Left cardiac atrium (tissue), 4 donors: Measurements from ENCODE around the gene ACER2. TPM values are rescaled to one million over a fixed set of nuclear protein-coding genes. Genes with fewer than 3 reads are reported as not detected.
A peak's percentile ranks its signal among the peaks of the same experiment; 100 is the strongest.

Experiments used
- ATAC-seq, 2 donors: fragments of 200-7000 bp; cut with Tn5 transposase; one replicate each; pipeline ENCODE4 v1.9.1; 2020; ENCODE audit warnings: mild to moderate bottlenecking in 2 of 2, moderate library complexity in 2 of 2
- DNase-seq: peaks from one replicate; pipeline ENCODE4 v3.0.0-alpha.2; 2020
- intact Hi-C, 2 donors: fragments of 100-400 bp; cut with DNase I; formaldehyde crosslinking; loops; one replicate each; pipeline versions ENCODE4 v1.14.1 to v1.15.1; 2022 to 2023
- total RNA-seq, 2 donors: library from RNA; stranded (reverse); fragmentation: NEBNext Ultra II Directional; extraction: Animal tissue kit (Norgen Biotek cat#: 25700); gene quantifications; one replicate each; pipeline ENCODE4 v1.2.1, GENCODE V29; 2021
- donor health status: DM: no; HTN: yes; CAD: no.
- donor health status: DM: no; HTN: yes; CAD: no; lungs with severe emphysema.
- donor health status: DM: yes; HTN: yes; CAD: no.
- donor health status: Dilated cardiomyopathy.

The ACER2 gene
- total RNA-seq, 2 donors from 2014 or later: 3.0 to 4.7 TPM

DNA sequence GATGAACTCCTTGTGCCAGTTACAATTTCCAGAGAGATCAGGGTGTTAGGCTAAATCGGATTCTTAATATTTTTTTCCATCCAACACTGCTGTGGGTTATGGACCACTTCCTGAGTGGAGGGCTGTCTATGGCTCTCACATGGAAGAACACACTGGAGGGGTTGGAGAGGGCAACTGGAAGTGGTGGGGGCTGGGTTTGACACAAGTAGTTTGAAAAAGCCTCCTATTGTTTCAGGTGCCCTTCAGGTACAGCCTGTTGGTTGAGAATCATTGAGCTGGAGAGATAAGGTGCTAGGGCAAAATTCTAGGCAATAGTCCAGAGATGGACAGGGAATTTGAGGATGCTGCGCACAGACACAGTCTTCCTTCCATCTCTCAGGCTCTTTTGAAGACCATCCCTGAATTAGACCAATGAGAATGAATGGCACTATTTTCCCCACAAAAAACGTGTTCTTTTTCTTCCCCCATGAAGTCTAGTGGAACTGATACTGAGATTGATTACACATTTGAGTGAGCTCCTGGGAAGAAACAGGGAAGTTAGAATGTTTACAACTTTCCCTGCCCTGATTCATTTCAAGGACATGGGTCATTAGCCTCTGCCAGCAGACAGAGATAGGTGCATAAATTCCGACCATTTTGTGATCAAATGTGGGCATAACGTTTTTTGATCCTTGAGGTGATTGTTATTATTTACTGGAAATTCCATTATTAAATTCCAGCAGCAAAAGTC, 87.7 kb downstream of the ACER2 start:
- intact Hi-C loops: loop anchor here in 1 of 2 donors (10.0 kb wide), 1 partner anchor 428 kb away; no protein-coding TSS in a partner anchor
- DNase-seq: no peak
- no peak for ATAC-seq

- intact Hi-C loops: loop anchor here in 1 of 2 donors (10.0 kb wide), 1 partner anchor 428 kb away; no protein-coding TSS in a partner anchor
- ATAC-seq: no peak
- no peak for DNase-seq
Observed at GRCh38 chr9:19497276-19497675, 88.5 kb downstream of the ACER2 start.

GRCh38 chr9:19498015-19498414, 89.2 kb downstream of the ACER2 start:
- intact Hi-C loops: loop anchor here in 1 of 2 donors (10.0 kb wide), 1 partner anchor 427 kb away; no protein-coding TSS in a partner anchor
- DNase-seq: no peak
- peak in 1 of 2 donors; percentile 43 for ATAC-seq

Other genes with a start within 250 kb of the ACER2 start
- 10 to 100 TPM; 35.3 to 45.3 TPM for gene DENND4C, start 178.3 kb upstream of the ACER2 start, total RNA-seq
- 1,000 to 10,000 TPM; 1,134 to 1,265 TPM for gene RPS6, start 28.8 kb upstream of the ACER2 start, total RNA-seq